ENCODE data around the gene RCL1.
A peak's percentile ranks its signal among the peaks of the same experiment; 100 is the strongest.

RCL1 gene

GRCh38 chr9:4755026-4755609 is 37.6 kb upstream of the RCL1 start:
- Mint-ChIP-seq H3K36me3 (ENCODE audit: low read depth) (no peaks in the 10 kb centered on the region), H3K9me3 (no peaks in the 10 kb centered on the region), H3K4me1 (peaks cover 6% of the 10 kb centered on the region), H3K27me3 (ENCODE audit: low read depth) (peaks cover 3% of the 10 kb centered on the region), H3K4me3 (no peak overlapping the region), H3K27ac (peak overlapping the region; percentile 18 to 95 (median 35))
- TF ChIP-seq CTCF (IDR thresholded peaks at IDR 0.05; ENCODE audit: unreplicated experiment in 3 of 3): no peak

- Mint-ChIP-seq H3K36me3 (ENCODE audit: low read depth) (no peaks in the 10 kb centered on the region), H3K27ac (peak overlapping the region; percentile 17 to 95 (median 40)), H3K9me3 (no peaks in the 10 kb centered on the region), H3K4me1 (peaks cover 6% of the 10 kb centered on the region), H3K27me3 (ENCODE audit: low read depth) (peaks cover 3% of the 10 kb centered on the region), H3K4me3 (no peak overlapping the region)
- TF ChIP-seq CTCF (IDR thresholded peaks at IDR 0.05; ENCODE audit: unreplicated experiment in 3 of 3): no peak
Measured at GRCh38 chr9:4756420-4756819, 36.3 kb upstream of the RCL1 start.

GRCh38 chr9:4760122-4760521 is 32.6 kb upstream of the RCL1 start:
- TF ChIP-seq CTCF (IDR thresholded peaks at IDR 0.05; ENCODE audit: unreplicated experiment in 3 of 3): no peak
- no peak overlapping the region for H3K4me3 Mint-ChIP-seq
- no peaks in the 10 kb centered on the region for H3K36me3 Mint-ChIP-seq (ENCODE audit: low read depth)
- no peak overlapping the region for H3K27ac Mint-ChIP-seq
- no peaks in the 10 kb centered on the region for H3K9me3 Mint-ChIP-seq
- peaks cover 12% of the 10 kb centered on the region for H3K4me1 Mint-ChIP-seq
- peaks cover 4% of the 10 kb centered on the region for H3K27me3 Mint-ChIP-seq (ENCODE audit: low read depth)

GRCh38 chr9:4762108-4762885 is 30.4 kb upstream of the RCL1 start:
- H3K9me3 Mint-ChIP-seq: no peaks in the 10 kb centered on the region
- H3K27ac Mint-ChIP-seq: peak overlapping the region in 1 of 3 experiments; percentile 72
- peak; percentile 79 to 89 (median 84) for TF ChIP-seq CTCF (IDR thresholded peaks at IDR 0.05; ENCODE audit: unreplicated experiment in 3 of 3)
- H3K4me3 Mint-ChIP-seq: peak overlapping the region; percentile 31 to 50 (median 36)
- H3K27me3 Mint-ChIP-seq (ENCODE audit: low read depth): peaks cover 4% of the 10 kb centered on the region
- peaks cover 6% of the 10 kb centered on the region for H3K4me1 Mint-ChIP-seq
- no peaks in the 10 kb centered on the region for H3K36me3 Mint-ChIP-seq (ENCODE audit: low read depth)

- Mint-ChIP-seq H3K4me1 (peaks cover 6% of the 10 kb centered on the region), H3K4me3 (peak overlapping the region; percentile 31 to 50 (median 36)), H3K9me3 (no peaks in the 10 kb centered on the region), H3K27me3 (ENCODE audit: low read depth) (peaks cover 4% of the 10 kb centered on the region), H3K27ac (peak overlapping the region in 1 of 3 experiments; percentile 72), H3K36me3 (ENCODE audit: low read depth) (no peaks in the 10 kb centered on the region)
- peak in 1 of 3 experiments; percentile 1 for TF ChIP-seq CTCF (IDR thresholded peaks at IDR 0.05; ENCODE audit: unreplicated experiment in 3 of 3)
Measured at GRCh38 chr9:4762886-4763541, 29.7 kb upstream of the RCL1 start.
